OCI-LY1 (cell line): ENCODE results near the gene PPP1CC.

Experiments used
- EZH2 ChIP-seq: fragments of 200-600 bp; sonication (generic), shearing (Covaris generic); IDR thresholded peaks from 2 replicates; pipeline ENCODE4 v1.8.0; 2017; ENCODE audit warnings: borderline replicate concordance, mixed run types, mild to moderate bottlenecking, antibody characterized with exemption, low read length, moderate library complexity, mixed read lengths
- TF ChIP-seq, protein P1 (sequence below): fragments of 200-600 bp; sonication (generic), shearing (Covaris generic); IDR thresholded peaks from 2 replicates; pipeline ENCODE4 v1.5.1; 2017; ENCODE audit warnings: mild to moderate bottlenecking, antibody characterized with exemption, low read length, moderate library complexity, mixed read lengths

DNA sequence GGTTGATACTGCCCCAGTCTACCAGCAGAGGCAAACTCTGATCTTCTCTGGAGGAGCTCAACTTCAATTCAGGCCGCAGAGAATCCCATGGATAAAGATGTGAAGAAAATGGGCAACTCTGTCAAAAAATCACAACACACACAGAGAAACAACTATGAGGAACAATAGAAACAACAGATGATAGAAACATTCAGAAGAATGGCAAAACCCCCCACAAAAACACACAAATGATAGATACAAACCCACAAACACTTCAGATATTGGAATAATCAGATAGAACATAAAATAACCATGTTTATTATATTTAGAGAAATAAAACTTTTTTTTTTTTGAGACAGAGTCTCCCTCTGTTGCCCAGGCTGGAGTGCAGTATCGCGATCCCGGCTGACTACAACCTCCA, 33.8 kb downstream of the PPP1CC start:
- TF ChIP-seq, protein P1, sequence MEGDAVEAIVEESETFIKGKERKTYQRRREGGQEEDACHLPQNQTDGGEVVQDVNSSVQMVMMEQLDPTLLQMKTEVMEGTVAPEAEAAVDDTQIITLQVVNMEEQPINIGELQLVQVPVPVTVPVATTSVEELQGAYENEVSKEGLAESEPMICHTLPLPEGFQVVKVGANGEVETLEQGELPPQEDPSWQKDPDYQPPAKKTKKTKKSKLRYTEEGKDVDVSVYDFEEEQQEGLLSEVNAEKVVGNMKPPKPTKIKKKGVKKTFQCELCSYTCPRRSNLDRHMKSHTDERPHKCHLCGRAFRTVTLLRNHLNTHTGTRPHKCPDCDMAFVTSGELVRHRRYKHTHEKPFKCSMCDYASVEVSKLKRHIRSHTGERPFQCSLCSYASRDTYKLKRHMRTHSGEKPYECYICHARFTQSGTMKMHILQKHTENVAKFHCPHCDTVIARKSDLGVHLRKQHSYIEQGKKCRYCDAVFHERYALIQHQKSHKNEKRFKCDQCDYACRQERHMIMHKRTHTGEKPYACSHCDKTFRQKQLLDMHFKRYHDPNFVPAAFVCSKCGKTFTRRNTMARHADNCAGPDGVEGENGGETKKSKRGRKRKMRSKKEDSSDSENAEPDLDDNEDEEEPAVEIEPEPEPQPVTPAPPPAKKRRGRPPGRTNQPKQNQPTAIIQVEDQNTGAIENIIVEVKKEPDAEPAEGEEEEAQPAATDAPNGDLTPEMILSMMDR = no peak
- no peak for TF ChIP-seq EZH2
